Measurements from ENCODE around the gene LIPA.

DNA sequence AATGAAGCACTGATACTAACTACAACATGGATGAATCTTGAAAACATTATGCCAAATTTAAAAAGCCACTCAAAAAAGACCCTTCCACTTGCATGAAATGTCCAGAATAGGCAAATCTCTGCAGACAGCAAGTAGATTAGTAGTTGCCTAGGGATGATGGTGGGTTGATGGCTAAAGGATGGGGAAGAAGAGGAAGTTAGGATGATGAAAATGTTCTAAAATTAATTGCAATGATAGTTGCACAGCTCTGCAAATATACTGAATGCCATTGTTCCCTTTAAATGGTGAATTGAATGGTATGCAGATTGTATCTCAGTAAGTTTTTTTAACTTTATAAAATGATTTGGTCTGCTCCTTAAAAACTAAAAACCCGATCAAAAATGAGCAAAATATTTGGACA is 7.3 kb upstream of the LIPA start:
- TF ChIP-seq CTCF (IDR thresholded peaks at IDR 0.05) (no peak), POLR2A (IDR thresholded peaks at IDR 0.05) (no peak)

Data from body of pancreas (tissue), 4 donors.